SK-N-MC (cell line): ENCODE data around the gene DNMBP.

Source experiments
- DNase-seq: peaks from one replicate; pipeline ENCODE4 v3.0.0-alpha.2; 2011; ENCODE audit warnings: low read depth, low spot score
- H3K27ac ChIP-seq: fragments of 200-600 bp; sonication (generic); 2 replicates; pipeline ENCODE4 v1.5.1; 2016; ENCODE audit warnings: mixed run types
- H3K36me3 ChIP-seq: fragments of 200-600 bp; sonication (generic); 2 replicates; pipeline ENCODE4 v1.6.1; 2017; ENCODE audit warnings: antibody characterized with exemption, low read length, mixed read lengths; ENCODE audit not compliant: insufficient read depth
- H3K4me3 ChIP-seq: fragments of 200-600 bp; sonication (generic); 2 replicates; pipeline ENCODE4 v1.5.1; 2016
- H3K9ac ChIP-seq: fragments of 200-600 bp; sonication (generic); 2 replicates; pipeline ENCODE4 v1.8.0; 2017; ENCODE audit warnings: mixed run types, mixed read lengths; ENCODE audit not compliant: insufficient read length
- H3K9me3 ChIP-seq: fragments of 200-600 bp; sonication (generic); 2 replicates; pipeline ENCODE4 v1.6.1; 2017; ENCODE audit warnings: low read depth, mild to moderate bottlenecking, antibody characterized with exemption, low read length, moderate library complexity, mixed read lengths
- EZH2 ChIP-seq: fragments of 200-600 bp; sonication (generic); IDR thresholded peaks from one replicate; pipeline ENCODE4 v1.6.1; 2017; ENCODE audit warnings: antibody characterized with exemption
- FOXP2 ChIP-seq: optimal IDR thresholded peaks from 2 replicates; pipeline ENCODE3; 2011; ENCODE audit warnings: mild to moderate bottlenecking, moderate library complexity; ENCODE audit not compliant: insufficient read depth; ENCODE audit errors: extremely low read length, control extremely low read depth
- POLR2AphosphoS5 ChIP-seq: IDR thresholded peaks from 2 replicates; pipeline ENCODE4 v1.6.1; 2012; ENCODE audit warnings: mild to moderate bottlenecking, low read depth, low read length, borderline replicate concordance

The DNMBP gene

DNA sequence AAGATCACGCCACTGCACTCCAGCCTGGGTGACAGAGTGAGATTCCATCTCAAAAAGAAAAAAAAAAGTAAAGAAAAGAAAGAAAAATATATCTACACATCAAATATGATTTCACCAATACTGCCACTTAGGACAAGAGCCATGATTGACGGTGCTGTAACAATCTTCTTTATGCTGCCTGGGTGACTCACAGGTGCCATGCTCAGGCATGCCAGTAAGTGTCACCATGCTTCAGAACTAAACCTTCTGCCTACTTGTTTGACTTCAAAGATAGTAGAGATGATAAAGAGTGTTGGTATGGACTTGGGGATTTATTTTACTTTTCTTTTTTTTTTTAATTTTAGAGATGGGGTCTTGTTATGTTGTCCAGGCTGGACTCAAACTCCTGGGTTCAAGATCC, 33.6 kb upstream of the DNMBP start:
- no peak overlapping the region for H3K4me3 ChIP-seq
- TF ChIP-seq FOXP2 (no peak), POLR2AphosphoS5 (no peak), EZH2 (no peak)
- no peak for DNase-seq
- no peaks in the 10 kb centered on the region for H3K36me3 ChIP-seq
- H3K9ac ChIP-seq = no peak overlapping the region
- no peaks in the 10 kb centered on the region for H3K9me3 ChIP-seq
- no peak overlapping the region for H3K27ac ChIP-seq

DNA sequence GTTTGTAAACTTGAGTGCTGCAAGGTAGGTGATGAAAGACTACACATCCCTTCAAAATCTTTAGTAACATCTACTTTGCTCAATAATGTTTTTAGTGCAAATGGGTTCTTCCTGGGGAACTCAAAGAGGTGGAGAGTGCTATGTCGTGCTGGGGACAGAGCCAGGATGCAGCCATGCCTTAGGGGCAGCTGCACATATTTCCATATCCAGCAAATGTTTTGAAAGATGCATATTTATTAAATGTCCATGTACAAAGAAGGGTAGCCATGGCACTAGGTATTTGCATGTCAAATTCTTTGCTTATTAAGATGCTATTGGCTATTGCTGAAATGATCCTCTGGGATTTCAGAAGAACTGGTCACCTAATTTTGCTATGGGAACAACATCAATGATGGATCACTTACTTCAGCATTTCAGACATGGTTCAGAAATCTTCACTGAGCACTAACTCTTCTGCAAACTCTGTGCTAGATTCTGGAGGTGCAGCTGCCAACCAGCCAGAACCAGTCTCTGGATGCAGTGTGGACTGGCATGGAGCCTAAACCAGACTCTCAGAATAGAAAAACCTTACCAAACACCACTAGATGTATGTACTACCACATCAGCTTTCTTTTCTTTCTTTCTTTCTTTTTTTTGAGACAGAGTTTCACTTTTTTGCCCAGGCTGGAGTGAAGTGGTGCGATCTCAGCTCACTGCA, 31.7 kb upstream of the DNMBP start:
- Histone ChIP-seq H3K9ac (no peak overlapping the region), H3K27ac (no peak overlapping the region), H3K4me3 (no peak overlapping the region), H3K9me3 (no peaks in the 10 kb centered on the region), H3K36me3 (no peaks in the 10 kb centered on the region)
- TF ChIP-seq FOXP2 (no peak), EZH2 (no peak), POLR2AphosphoS5 (no peak)
- no peak for DNase-seq

DNA sequence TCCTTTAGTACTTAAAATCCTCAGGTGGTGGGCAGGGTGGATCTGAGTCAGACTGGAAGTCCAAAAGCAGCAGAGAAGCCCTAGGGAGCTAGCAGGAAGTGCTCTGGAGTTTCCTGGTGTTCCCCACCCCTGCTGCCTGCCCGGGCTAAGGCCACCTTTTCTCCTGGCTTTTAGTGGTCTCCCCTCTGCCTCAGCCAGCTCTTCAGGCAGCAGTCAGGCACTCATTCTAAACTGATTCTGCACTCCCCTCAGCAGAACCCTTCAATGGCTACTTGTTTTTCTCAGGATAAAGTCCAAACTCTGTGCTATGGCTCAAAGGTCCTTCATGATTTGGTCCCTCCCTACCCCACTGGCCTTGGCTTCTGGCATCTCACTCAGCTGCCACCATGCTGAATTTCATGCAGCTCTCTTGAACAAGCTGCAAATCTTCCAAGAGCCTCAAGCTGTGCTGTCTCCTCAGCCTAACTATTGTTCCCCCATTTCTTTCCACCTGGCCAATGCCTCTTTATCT, 28.9 kb upstream of the DNMBP start:
- Histone ChIP-seq H3K27ac (no peak overlapping the region), H3K9ac (no peak overlapping the region)

DNA sequence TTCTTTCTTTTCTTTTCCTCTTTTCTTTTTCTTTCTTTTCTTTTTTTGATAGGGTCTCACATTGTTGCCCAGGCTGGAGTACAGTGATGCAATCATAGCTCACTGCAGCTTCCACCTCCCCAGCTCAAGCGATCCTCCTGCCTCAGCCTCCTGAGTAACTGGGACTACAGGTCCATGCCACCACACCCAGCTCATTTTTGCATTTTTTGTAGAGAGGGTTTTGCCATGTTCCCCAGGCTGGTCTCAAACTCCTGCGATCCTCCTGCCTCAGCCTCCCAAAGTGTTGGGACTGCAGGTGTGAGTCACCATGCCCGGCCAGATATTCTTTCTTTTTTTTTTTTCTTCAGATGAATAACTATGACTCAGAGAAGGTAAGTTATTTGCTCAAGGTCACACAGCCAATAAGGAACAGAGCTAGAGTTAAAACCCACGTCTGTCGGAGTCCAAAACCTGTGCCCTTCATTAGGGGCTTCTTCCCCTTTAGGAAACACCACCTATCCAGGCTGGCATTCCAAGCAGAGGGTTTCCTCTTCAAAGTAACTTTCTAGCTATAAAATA, 28.1 kb upstream of the DNMBP start:
- TF ChIP-seq EZH2 (no peak), FOXP2 (no peak), POLR2AphosphoS5 (no peak)
- no peak overlapping the region for H3K9ac ChIP-seq
- H3K36me3 ChIP-seq = no peaks in the 10 kb centered on the region
- no peaks in the 10 kb centered on the region for H3K9me3 ChIP-seq
- H3K4me3 ChIP-seq = no peak overlapping the region
- no peak overlapping the region for H3K27ac ChIP-seq
- DNase-seq = no peak

More for the DNA sequence above, 28.9 kb upstream of the DNMBP start:
- no peak for TF ChIP-seq POLR2AphosphoS5
- no peak for TF ChIP-seq FOXP2
- no peak for TF ChIP-seq EZH2
- no peak for DNase-seq
- no peaks in the 10 kb centered on the region for H3K36me3 ChIP-seq
- no peak overlapping the region for H3K4me3 ChIP-seq
- no peaks in the 10 kb centered on the region for H3K9me3 ChIP-seq

DNA sequence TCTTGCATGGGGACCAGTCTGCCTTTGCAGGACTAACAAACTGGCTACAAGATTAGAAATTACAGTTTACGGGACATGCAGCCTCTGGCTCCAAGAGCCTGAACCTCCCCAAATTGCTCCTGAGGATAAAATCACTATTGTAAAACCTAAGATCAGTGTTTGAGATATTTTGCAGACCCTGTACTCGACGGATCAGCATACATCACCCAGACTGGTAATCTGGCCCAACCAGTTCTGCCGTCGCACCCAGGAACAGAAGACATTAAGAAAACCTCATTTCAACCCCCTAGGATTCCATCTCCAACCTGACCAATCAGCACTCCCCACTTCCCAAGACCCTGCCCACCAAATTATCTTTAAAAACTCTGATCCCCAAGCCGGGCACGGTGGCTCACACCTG, 27.1 kb upstream of the DNMBP start:
- no peak for DNase-seq
- Histone ChIP-seq H3K9me3 (no peaks in the 10 kb centered on the region), H3K4me3 (no peak overlapping the region), H3K27ac (no peak overlapping the region), H3K9ac (no peak overlapping the region), H3K36me3 (no peaks in the 10 kb centered on the region)
- TF ChIP-seq EZH2 = no peak
- TF ChIP-seq FOXP2 = no peak
- TF ChIP-seq POLR2AphosphoS5 = no peak

DNA sequence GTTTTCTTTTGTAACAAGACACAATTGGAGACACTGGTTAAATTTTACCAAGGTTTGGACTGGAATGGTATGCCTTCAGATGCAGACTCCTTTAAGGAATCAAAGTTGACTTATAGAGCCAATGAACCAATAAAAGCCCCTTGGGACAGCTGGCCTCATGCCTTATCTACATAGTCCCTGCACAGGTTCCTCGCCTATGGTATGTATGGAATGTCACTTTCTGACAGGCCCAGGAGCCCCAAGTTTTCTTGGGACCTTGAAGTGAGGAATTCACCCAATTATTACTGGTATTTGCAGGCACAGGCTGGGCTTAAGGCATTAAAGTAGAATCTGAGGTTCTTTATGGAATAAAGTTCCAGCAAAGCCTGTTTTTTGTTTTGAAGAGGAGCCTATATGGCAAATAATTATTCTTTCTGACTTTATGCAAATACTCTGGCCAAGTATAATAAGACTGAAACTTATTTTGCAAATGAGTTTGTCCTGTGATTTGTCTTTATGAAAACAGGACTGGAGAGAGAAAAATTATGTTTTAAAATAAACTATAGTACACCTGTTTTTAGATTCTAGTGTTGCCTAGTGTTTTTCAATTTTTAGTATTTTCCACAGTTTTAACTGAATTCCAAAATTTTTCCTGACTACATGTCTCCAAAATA, 24.1 kb upstream of the DNMBP start:
- no peak overlapping the region for H3K9ac ChIP-seq
- no peak for DNase-seq
- H3K9me3 ChIP-seq = no peaks in the 10 kb centered on the region
- TF ChIP-seq POLR2AphosphoS5 = no peak
- no peak for TF ChIP-seq EZH2
- H3K4me3 ChIP-seq = no peak overlapping the region
- no peak overlapping the region for H3K27ac ChIP-seq
- no peaks in the 10 kb centered on the region for H3K36me3 ChIP-seq

DNA sequence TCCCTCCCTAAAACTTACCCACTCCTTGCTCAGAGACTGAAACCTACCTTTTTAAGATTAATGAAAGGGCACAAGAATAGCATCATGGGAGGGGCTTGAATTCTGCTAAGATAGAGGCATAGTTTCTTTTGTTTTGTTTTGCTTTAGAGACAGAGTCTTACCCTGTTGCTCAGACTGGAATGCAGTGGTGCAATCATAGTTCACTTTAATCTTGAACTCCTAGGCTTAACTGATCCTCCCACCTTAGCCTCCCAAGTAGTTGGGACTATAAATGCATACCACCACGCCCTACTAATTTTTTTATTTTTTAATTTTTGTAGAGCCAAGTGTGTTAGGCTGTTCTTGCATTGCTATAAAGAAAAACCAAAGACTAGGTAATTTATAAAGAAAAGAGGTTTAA, 17.7 kb upstream of the DNMBP start:
- Histone ChIP-seq H3K9me3 (no peaks in the 10 kb centered on the region), H3K36me3 (no peaks in the 10 kb centered on the region), H3K9ac (no peak overlapping the region), H3K4me3 (no peak overlapping the region), H3K27ac (no peak overlapping the region)
- TF ChIP-seq EZH2 = no peak
- no peak for TF ChIP-seq FOXP2
- no peak for TF ChIP-seq POLR2AphosphoS5
- DNase-seq = no peak

DNA sequence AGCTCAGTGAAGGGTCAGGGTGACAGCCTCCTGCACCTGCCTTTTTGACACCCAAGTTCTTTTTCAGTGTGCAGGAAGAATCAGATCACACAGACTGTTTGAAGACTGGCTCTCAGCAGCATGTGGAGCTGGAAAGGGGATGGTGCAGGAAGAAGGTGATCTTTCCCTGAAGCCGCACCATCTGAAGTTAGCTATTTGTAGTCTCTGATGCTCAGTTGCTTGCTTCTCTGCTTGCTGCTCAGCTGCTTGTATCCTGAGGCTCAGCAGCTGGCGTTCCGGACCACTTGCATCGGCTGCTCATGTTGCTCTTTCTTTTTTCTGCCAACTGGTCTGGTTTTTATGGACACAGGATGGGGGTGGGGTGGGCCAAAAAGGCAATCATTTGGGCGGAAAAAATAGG, 15.8 kb upstream of the DNMBP start:
- H3K27ac ChIP-seq = no peak overlapping the region
- TF ChIP-seq POLR2AphosphoS5 = no peak
- no peak for TF ChIP-seq FOXP2
- TF ChIP-seq EZH2 = no peak
- no peaks in the 10 kb centered on the region for H3K36me3 ChIP-seq
- H3K4me3 ChIP-seq = no peak overlapping the region
- H3K9ac ChIP-seq = no peak overlapping the region
- no peak for DNase-seq
- no peaks in the 10 kb centered on the region for H3K9me3 ChIP-seq

DNA sequence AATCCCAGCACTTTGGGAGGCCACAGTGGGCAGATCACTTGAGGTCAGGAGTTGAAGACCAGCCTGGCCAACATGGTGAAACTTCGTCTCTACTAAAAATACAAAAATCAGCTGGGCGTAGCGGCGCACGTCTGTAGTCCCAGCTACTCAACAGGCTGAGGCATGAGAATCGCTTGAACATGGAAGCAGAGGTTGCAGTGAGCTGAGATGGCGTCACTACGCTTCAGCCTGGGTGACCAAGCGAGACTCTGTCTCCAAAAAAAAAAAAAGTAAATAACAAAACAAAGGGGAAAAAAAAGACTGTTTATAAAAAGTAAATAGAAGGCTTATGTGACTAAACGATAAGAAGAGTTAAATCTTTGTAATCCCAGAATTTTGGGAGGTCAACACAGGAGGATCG, 15.0 kb upstream of the DNMBP start:
- Histone ChIP-seq H3K36me3 (no peaks in the 10 kb centered on the region), H3K9ac (no peak overlapping the region), H3K4me3 (no peak overlapping the region), H3K9me3 (no peaks in the 10 kb centered on the region), H3K27ac (no peak overlapping the region)
- no peak for DNase-seq
- no peak for TF ChIP-seq FOXP2
- no peak for TF ChIP-seq EZH2
- no peak for TF ChIP-seq POLR2AphosphoS5
